DOHH2 (cell line): ENCODE measurements around the gene CHEK2.

Experiments
- EZH2phosphoT487 ChIP-seq: fragments of 200-600 bp; sonication (generic); IDR thresholded peaks from 2 replicates; pipeline ENCODE4 v1.6.1; 2017; ENCODE audit warnings: borderline replicate concordance, mild to moderate bottlenecking, antibody characterized with exemption, low read length, moderate library complexity, mixed read lengths
- TF ChIP-seq, protein P1 (sequence below): fragments of 200-600 bp; sonication (generic); IDR thresholded peaks from one replicate; pipeline ENCODE4 v1.5.1; 2014; ENCODE audit warnings: antibody characterized with exemption, mild to moderate bottlenecking, low read depth, low read length; ENCODE audit not compliant: poor library complexity, severe bottlenecking

GRCh38 chr22:28759861-28760560 lies 18.4 kb upstream of the CHEK2 start:
- TF ChIP-seq, protein P1, sequence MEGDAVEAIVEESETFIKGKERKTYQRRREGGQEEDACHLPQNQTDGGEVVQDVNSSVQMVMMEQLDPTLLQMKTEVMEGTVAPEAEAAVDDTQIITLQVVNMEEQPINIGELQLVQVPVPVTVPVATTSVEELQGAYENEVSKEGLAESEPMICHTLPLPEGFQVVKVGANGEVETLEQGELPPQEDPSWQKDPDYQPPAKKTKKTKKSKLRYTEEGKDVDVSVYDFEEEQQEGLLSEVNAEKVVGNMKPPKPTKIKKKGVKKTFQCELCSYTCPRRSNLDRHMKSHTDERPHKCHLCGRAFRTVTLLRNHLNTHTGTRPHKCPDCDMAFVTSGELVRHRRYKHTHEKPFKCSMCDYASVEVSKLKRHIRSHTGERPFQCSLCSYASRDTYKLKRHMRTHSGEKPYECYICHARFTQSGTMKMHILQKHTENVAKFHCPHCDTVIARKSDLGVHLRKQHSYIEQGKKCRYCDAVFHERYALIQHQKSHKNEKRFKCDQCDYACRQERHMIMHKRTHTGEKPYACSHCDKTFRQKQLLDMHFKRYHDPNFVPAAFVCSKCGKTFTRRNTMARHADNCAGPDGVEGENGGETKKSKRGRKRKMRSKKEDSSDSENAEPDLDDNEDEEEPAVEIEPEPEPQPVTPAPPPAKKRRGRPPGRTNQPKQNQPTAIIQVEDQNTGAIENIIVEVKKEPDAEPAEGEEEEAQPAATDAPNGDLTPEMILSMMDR = no peak
- TF ChIP-seq EZH2phosphoT487 = no peak
